ENCODE results near the gene TRIM61.

DNA sequence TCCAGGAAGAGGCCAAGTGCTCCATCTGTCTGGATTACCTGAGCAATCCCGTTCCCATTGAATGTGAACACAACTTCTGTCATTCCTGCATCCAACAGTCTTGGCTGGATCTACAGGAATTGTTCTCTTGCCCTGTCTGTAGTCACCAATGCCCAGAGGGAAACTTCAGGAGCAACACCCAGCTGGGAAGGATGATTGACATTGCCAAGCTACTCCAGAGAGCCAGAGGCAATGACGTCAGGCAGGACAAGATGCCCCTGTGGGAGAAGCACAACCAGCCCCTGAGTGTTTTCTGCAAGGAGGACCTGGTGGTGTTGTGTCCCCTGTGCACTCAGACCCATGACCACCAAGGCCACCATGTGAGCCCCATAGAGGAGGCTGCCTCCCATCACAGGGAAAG is 33.0 kb upstream of the TRIM61 start:
- no peak for TF ChIP-seq CTCF (IDR thresholded peaks at IDR 0.05)
- TF ChIP-seq POLR2A (IDR thresholded peaks at IDR 0.05) = no peak
